Body of pancreas (tissue), 4 donors: ENCODE measurements around the gene OSBPL9. TPM values are rescaled to one million over a fixed set of nuclear protein-coding genes. Genes with fewer than 3 reads are reported as not detected.

Experiments
- ATAC-seq: fragments of 150-250 bp; one replicate; pipeline ENCODE4 v1.9.1; 2016
- DNase-seq, 4 donors: peaks; one replicate each; pipeline ENCODE4 v3.0.0-alpha.2; 2019
- H3K27ac ChIP-seq, 4 donors: fragments of 200-600 bp; sonication (generic); 1 replicate in 3 of 4; 2 replicates in 1 of 4; pipeline versions ENCODE4 v1.5.1 to v1.6.1; 2016 to 2019; ENCODE audit warnings: mild to moderate bottlenecking in 1 of 4, mixed read lengths in 1 of 4, moderate library complexity in 1 of 4
- H3K27me3 ChIP-seq, 2 donors: fragments of 200-600 bp; sonication (generic); one replicate each; pipeline ENCODE4 v1.6.0; 2016; ENCODE audit warnings: mild to moderate bottlenecking in 1 of 2
- H3K36me3 ChIP-seq, 2 donors: fragments of 200-600 bp; sonication (generic); replicated peaks in 1 of 2; 2 replicates each; pipeline ENCODE4 v1.5.1; 2016; ENCODE audit warnings: low read depth in 2 of 2; ENCODE audit not compliant: insufficient read depth in 1 of 2
- H3K4me1 ChIP-seq: fragments of 200-600 bp; sonication (generic); one replicate; pipeline ENCODE4 v1.6.0; 2016
- H3K4me3 ChIP-seq, 2 donors: fragments of 200-600 bp; sonication (generic); 1 replicate in 1 of 2; 2 replicates in 1 of 2; pipeline ENCODE4 v1.5.1; 2016 to 2019
- H3K9me3 ChIP-seq, 3 donors: fragments of 200-600 bp; sonication (generic); 1 replicate in 2 of 3; 2 replicates in 1 of 3; pipeline ENCODE4 v1.5.1; 2016
- POLR2A ChIP-seq, 3 donors: fragments of 450-650 bp; IDR thresholded peaks; one replicate each; pipeline ENCODE4 v1.6.1; 2016; ENCODE audit warnings: antibody characterized with exemption in 3 of 3, mild to moderate bottlenecking in 2 of 3
- WGBS, 2 donors: methylation state at CpG; one replicate each; pipeline ENCODE4 v1.1.5; 2017; 5-methylcytosine and 5-hydroxymethylcytosine counted together
- intact Hi-C: fragments of 100-400 bp; cut with DNase I; formaldehyde crosslinking; loops from one replicate; pipeline ENCODE4 v1.15.1; 2023
- total RNA-seq, 2 donors: library from RNA; depleted of rRNA; stranded (reverse); fragments of >200 nt; gene quantifications; one replicate each; pipeline ENCODE4 v1.1.0, GENCODE V29; 2016
- TF ChIP-seq, protein P1 (sequence below), 7 experiments: fragments of 450-650 bp in 4 of 7; fragments of 200-600 bp in 3 of 7; sonication (generic) in 3 of 7; IDR thresholded peaks; one replicate each; pipeline ENCODE4 v1.5.1; 2016 to 2019; ENCODE audit warnings: antibody characterized with exemption in 7 of 7

OSBPL9 gene
- total RNA-seq, 2 donors from 2014 or later: 25.1 to 89.0 TPM

DNA sequence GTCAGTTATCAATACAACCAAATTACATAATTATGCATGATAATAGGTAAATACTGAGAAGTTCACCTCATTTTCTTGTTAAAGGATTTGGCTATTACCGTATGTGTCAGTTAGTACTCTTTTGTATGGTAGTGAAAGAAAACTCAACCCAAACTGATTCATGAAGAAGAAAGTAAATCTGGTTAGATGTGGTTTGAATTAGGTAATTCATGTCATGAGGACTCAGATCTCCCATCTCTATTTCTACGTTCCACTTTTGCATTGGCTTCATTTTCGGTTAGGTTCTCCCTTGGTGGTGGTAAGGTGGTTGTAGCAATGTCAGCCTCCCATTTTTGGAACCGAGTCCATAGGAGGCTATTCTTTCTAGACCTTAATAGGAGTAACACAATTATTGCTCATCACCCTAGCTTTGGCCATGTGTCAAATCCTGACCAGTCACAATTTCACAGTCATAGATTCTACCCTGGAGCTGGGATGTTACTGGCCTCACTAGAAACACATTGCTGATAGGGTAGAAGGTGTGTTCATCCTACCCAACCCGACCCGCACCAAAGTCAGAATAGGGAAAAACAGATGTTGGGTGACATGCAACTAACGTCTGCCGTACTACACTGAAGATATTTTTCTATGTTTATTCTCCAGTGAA, 97.6 kb downstream of the OSBPL9 start:
- no peaks in the 10 kb centered on the region for H3K27me3 ChIP-seq
- H3K36me3 ChIP-seq: no peaks in the 10 kb centered on the region
- intact Hi-C loops: no loop called here
- 92 to 96% methylated on average over 8 of the region's 8 CpGs for WGBS, 2 donors
- no peak overlapping the region for H3K27ac ChIP-seq
- no peak overlapping the region for H3K4me3 ChIP-seq
- H3K9me3 ChIP-seq: no peaks in the 10 kb centered on the region
- TF ChIP-seq, protein P1, sequence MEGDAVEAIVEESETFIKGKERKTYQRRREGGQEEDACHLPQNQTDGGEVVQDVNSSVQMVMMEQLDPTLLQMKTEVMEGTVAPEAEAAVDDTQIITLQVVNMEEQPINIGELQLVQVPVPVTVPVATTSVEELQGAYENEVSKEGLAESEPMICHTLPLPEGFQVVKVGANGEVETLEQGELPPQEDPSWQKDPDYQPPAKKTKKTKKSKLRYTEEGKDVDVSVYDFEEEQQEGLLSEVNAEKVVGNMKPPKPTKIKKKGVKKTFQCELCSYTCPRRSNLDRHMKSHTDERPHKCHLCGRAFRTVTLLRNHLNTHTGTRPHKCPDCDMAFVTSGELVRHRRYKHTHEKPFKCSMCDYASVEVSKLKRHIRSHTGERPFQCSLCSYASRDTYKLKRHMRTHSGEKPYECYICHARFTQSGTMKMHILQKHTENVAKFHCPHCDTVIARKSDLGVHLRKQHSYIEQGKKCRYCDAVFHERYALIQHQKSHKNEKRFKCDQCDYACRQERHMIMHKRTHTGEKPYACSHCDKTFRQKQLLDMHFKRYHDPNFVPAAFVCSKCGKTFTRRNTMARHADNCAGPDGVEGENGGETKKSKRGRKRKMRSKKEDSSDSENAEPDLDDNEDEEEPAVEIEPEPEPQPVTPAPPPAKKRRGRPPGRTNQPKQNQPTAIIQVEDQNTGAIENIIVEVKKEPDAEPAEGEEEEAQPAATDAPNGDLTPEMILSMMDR (IDR thresholded peaks at IDR 0.05): no peak
- no peak for TF ChIP-seq POLR2A (IDR thresholded peaks at IDR 0.05)
- H3K4me1 ChIP-seq: no peaks in the 10 kb centered on the region
- no peak for DNase-seq
- no peak for ATAC-seq

DNA sequence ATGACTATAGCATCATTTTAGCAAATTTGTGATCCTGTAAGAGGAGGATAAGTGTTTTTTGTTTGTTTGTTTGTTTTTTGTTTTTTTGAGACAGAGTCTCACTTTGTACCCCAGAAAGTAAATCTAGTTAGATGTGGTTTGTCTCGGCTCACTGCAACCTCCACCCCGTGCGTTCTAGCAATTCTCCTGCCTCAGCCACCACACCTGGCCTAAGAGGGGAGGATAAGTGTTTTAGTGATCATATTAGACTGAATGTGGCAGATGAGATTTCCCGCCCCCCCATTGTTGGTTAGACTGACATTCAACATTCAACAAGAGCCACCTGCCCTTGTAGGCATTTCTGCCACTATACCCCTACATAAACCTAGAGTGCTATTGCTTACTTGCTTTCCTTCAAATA, 98.5 kb downstream of the OSBPL9 start:
- Histone ChIP-seq H3K27me3 (no peaks in the 10 kb centered on the region), H3K4me3 (no peak overlapping the region), H3K9me3 (no peaks in the 10 kb centered on the region), H3K4me1 (no peaks in the 10 kb centered on the region), H3K27ac (no peak overlapping the region), H3K36me3 (no peaks in the 10 kb centered on the region)
- ATAC-seq: no peak
- no peak for DNase-seq
- intact Hi-C loops: no loop called here
- WGBS, 2 donors: 98 to 99% methylated on average over 4 of the region's 4 CpGs
- TF ChIP-seq, protein P1 (IDR thresholded peaks at IDR 0.05): no peak
- no peak for TF ChIP-seq POLR2A (IDR thresholded peaks at IDR 0.05)

DNA sequence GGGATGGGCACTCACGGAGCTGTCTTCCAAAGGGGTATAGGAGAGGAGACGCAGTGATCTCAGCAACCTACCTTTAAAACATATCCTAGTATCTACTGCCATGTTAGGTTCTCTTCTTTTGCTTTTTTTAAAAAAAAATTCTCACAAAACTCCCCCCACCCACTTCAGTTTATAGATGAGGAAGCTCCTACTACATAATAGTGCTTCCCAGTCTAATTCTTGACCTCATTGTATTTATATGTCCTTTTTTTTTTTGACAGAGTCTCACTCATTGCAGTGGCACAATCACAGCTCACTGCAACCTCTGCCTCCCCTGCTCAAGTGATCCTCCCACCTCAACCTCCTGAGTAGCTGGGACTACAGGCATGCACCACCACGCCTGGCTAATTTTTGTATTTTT, 99.9 kb downstream of the OSBPL9 start:
- ATAC-seq: no peak
- no peak overlapping the region for H3K4me3 ChIP-seq
- no peak for DNase-seq
- no peak overlapping the region for H3K27ac ChIP-seq
- no peaks in the 10 kb centered on the region for H3K36me3 ChIP-seq
- WGBS, 2 donors: 95 to 100% methylated on average over 3 of the region's 3 CpGs
- H3K27me3 ChIP-seq: no peaks in the 10 kb centered on the region
- no peaks in the 10 kb centered on the region for H3K9me3 ChIP-seq
- no peaks in the 10 kb centered on the region for H3K4me1 ChIP-seq
- TF ChIP-seq, protein P1 (IDR thresholded peaks at IDR 0.05): no peak
- intact Hi-C loops: no loop called here

DNA sequence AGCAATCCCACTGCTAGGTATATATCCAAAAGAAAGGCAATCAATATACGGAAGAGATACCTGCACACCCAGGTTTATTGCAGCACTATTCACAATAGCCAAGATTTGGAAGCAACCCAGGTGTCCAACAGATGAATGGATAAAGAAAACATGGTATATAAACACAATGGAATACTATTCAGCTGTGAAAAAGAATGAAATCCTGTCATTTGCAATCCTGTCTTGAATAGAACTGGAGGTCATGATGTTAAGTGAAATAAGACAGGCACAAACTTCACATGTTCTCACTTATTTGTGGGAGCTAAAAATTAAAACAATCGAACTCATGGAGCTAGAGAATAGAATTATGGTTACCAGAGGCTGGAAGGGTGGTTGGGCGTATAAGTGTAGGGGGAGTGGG, 101.0 kb downstream of the OSBPL9 start:
- DNase-seq (no peak), ATAC-seq (no peak)
- no peaks in the 10 kb centered on the region for H3K27me3 ChIP-seq
- TF ChIP-seq, protein P1 (IDR thresholded peaks at IDR 0.05): no peak
- TF ChIP-seq POLR2A (IDR thresholded peaks at IDR 0.05): no peak
- H3K36me3 ChIP-seq: no peaks in the 10 kb centered on the region
- no peaks in the 10 kb centered on the region for H3K9me3 ChIP-seq
- H3K27ac ChIP-seq: no peak overlapping the region
- WGBS, 2 donors: 95 to 99% methylated on average over 3 of the region's 3 CpGs
- no peak overlapping the region for H3K4me3 ChIP-seq
- H3K4me1 ChIP-seq: no peaks in the 10 kb centered on the region
- intact Hi-C loops: no loop called here

DNA sequence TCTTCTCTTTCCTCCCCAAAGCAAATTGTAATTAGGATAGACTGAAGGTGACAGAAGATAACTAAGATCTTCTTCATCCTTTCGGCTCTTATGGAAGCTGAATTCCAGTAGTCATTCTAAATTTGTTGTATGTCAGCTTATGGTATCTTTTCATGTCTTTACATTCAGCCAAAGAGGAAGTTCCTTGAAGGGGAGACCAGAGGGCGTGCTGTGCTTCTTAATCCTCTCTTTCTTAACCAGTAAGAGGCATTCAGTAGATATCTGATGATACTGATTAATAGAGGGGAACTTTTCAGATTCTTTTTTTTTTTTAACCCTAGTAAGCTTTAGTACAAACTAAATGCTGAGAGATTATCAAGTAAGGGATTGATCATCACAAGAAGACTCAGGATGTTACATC, 102.3 kb downstream of the OSBPL9 start:
- 87 to 89% methylated on average over 2 of the region's 2 CpGs for WGBS, 2 donors
- intact Hi-C loops: no loop called here
- Histone ChIP-seq H3K9me3 (no peaks in the 10 kb centered on the region), H3K36me3 (no peaks in the 10 kb centered on the region), H3K4me1 (no peaks in the 10 kb centered on the region), H3K4me3 (no peak overlapping the region), H3K27ac (no peak overlapping the region), H3K27me3 (no peaks in the 10 kb centered on the region)
- ATAC-seq: no peak
- TF ChIP-seq POLR2A (IDR thresholded peaks at IDR 0.05): no peak
- TF ChIP-seq, protein P1 (IDR thresholded peaks at IDR 0.05): no peak
- no peak for DNase-seq
